ENCODE data around the gene EHHADH. TPM values are rescaled to one million over a fixed set of nuclear protein-coding genes. Genes with fewer than 3 reads are reported as not detected.

EHHADH gene
- total and polyA plus RNA-seq, 2 donors (not counting 3 experiments of a cell fraction or from before 2014, with no cell fraction given): 1.3 to 5.8 TPM

- no peak overlapping the region for H3K27ac ChIP-seq (ENCODE audit: insufficient read depth, low read depth, low read length)
- CTCF ChIA-PET: no interaction called here
- POLR2A ChIA-PET: no interaction called here
- no peaks in the 10 kb centered on the region for H3K9me3 ChIP-seq (replicated peaks; ENCODE audit: control insufficient read depth, insufficient read depth, low read length)
- no peaks in the 10 kb centered on the region for H3K36me3 ChIP-seq (ENCODE audit: control insufficient read depth in 2 of 2, extremely low read depth in 1 of 2, insufficient read depth in 2 of 2, low read length in 2 of 2)
- no peak for TF ChIP-seq GATA2 (IDR thresholded peaks at IDR 0.05; ENCODE audit: insufficient read depth, insufficient read length, low read depth, low read length)
- TF ChIP-seq CTCF (IDR thresholded peaks at IDR 0.05; ENCODE audit: extremely low read depth in 1 of 2, insufficient read depth in 1 of 2, low read depth in 1 of 2, low read length in 2 of 2): no peak
- TF ChIP-seq MYC (IDR thresholded peaks at IDR 0.05; ENCODE audit: low read depth, low read length): no peak
- no peak for TF ChIP-seq JUN (IDR thresholded peaks at IDR 0.05; ENCODE audit: borderline replicate concordance, insufficient read depth, insufficient read length, low read depth)
- TF ChIP-seq POLR2AphosphoS5 (IDR thresholded peaks at IDR 0.05; ENCODE audit: insufficient read depth, low read depth, low read length): no peak
- no peak for TF ChIP-seq FOS (IDR thresholded peaks at IDR 0.05; ENCODE audit: borderline replicate concordance, insufficient read depth, low read length)
- no peak for TF ChIP-seq POLR2A (IDR thresholded peaks at IDR 0.05; ENCODE audit: low read depth, low read length)
- TF ChIP-seq EZH2 (IDR thresholded peaks at IDR 0.05; ENCODE audit: borderline replicate concordance, low read depth, low read length, severe bottlenecking): no peak
- no peak for TF ChIP-seq MAX (IDR thresholded peaks at IDR 0.05; ENCODE audit: insufficient read depth, insufficient read length)
- H2AFZ ChIP-seq (ENCODE audit: low read depth, low read length): no peak overlapping the region
- DNase-seq (ENCODE audit: low read depth, low spot score): no peak
- intact Hi-C loops (cut with micrococcal nuclease): no loop called here
- H3K4me1 ChIP-seq (ENCODE audit: control insufficient read depth, extremely low read depth, insufficient read depth, low read length): no peaks in the 10 kb centered on the region
- no peaks in the 10 kb centered on the region for H3K79me2 ChIP-seq (ENCODE audit: control insufficient read depth, insufficient read depth, low read length)
- no TSS peak for BruUV-seq (replicated peaks)
- H3K27me3 ChIP-seq (ENCODE audit: control insufficient read depth in 2 of 2, insufficient read depth in 2 of 2, low read length in 2 of 2): peaks cover 6 to 21% of the 10 kb centered on the region in 2 experiments
- H3K9me1 ChIP-seq (replicated peaks; ENCODE audit: control insufficient read depth, extremely low read depth, insufficient read depth, low read length): no peaks in the 10 kb centered on the region
- FAIRE-seq: no peak
- H3K4me2 ChIP-seq (ENCODE audit: insufficient read depth, low read length): no peak overlapping the region
- no peaks in the 10 kb centered on the region for H4K20me1 ChIP-seq (replicated peaks; ENCODE audit: control insufficient read depth, extremely low read depth, insufficient read depth, low read length)
- H3K9ac ChIP-seq (replicated peaks; ENCODE audit: extremely low read depth, insufficient read depth, low read length): no peak overlapping the region
- H3K4me3 ChIP-seq (replicated peaks in 1 of 3; ENCODE audit: insufficient read depth in 1 of 3, low read depth in 1 of 3, low read length in 3 of 3): no peak overlapping the region
- dilution Hi-C loops (cut with MboI; ENCODE audit: extremely low pct_ligation_motif_present, low sequenced_read_pairs): no loop called here
These were observed 13.3 kb upstream of the EHHADH start for GRCh38 chr3:185267193-185267592.

Measured in endothelial cell of umbilical vein (primary cell).